Measurements from ENCODE around the gene MYL6B. TPM values are rescaled to one million over a fixed set of nuclear protein-coding genes. Genes with fewer than 3 reads are reported as not detected.

Gene MYL6B
- polyA plus RNA-seq, 2 of the 4 experiments (the other 2 are of a cell fraction), result 67.0 to 83.9 TPM

DNA sequence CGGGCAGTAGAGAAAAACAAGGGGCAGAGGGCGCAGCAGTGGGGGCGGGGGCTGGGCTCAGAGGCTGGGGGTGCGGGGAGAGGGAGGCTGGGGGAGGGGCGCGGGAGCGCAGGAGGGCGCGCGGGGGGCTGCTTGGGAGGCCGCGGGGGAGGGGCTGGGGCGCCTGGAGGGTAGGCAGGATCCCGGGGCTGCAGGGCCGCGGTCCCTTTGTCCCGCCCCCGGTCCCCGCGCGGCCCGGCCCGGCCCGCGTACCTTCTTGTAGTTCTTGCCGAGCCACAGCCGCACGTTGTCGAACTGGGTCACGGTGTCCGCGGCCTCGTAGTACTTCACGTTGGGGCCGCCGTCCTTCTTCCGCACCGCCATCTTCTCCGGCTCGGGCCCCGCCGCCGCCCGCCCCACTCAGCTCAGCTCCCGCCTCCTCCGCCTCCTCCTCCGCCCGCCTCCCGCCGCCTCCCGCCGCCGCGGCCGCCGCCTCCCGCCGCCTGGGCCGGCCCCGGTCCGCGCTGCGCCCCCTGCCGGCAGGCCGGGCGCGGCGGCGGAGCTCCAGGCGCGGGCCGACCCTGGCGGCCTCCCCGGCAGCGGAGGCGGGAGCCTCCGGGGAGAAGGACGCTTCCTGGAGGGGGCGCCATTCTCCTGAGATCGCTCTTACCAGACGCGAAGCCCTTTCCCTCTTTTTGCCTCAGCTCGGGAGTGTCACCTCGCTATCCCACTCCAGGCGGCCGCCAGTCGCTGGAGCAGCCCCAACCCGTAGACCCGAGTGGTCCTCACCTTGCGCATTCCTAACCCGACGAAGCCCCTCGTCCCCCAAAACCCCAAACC is 36.9 kb downstream of the MYL6B start, which contains the start of gene SMARCC2:
SMARCC2 (minus strand) TSS at position 385 of the 819 bp plus-strand sequence; CDS start at position 363, 22 bp downstream.
- ATAC-seq (peak; percentile 83 to 91), FAIRE-seq (no peak), DNase-seq (ENCODE audit: low read depth in 1 of 2, low spot score in 1 of 2) (peak; percentile 91 to 92)
- peak within 1 kb of the TSS; percentile 99 for H3K4me2 ChIP-seq
- peaks cover 13% of the 10 kb centered on the region for H3K4me1 ChIP-seq
- H3K9me3 ChIP-seq, result no peaks in the 10 kb centered on the region
- ChIA-PET CTCF (interaction anchor here (0.6 to 6.8 kb wide), 68 partner anchors 9 to 1327 kb away, joined by 3 to 204 read pairs (median 6); partner anchors contain the start of genes ANKRD52, CNPY2, COQ10A and CS), POLR2A (interaction anchor here (0.6 to 1.7 kb wide), 13 partner anchors 14 to 275 kb away, joined by 3 to 36 read pairs (median 5); partner anchors contain the start of genes ANKRD52, CNPY2, ESYT1 and MYL6)
- 2% methylated on average over 44 of the region's 93 CpGs for WGBS (ENCODE audit: missing lambda C conversion rate)
- H3K27ac ChIP-seq, result peak within 1 kb of the TSS; percentile 93 to 99
- H3K4me3 ChIP-seq, result peak within 1 kb of the TSS; percentile 81
- TF ChIP-seq FOXS1 (CRISPR knock-in tag; IDR thresholded peaks at IDR 0.05), result no peak
- TF ChIP-seq HMGXB4 (CRISPR knock-in tag; IDR thresholded peaks at IDR 0.05; ENCODE audit: borderline replicate concordance), result no peak
- no peak for TF ChIP-seq HOXA7 (CRISPR knock-in tag; IDR thresholded peaks at IDR 0.05)
- peak; percentile 98 for TF ChIP-seq ZFP36 (IDR thresholded peaks at IDR 0.05; ENCODE audit: borderline replicate concordance, partially characterized antibody)
- no peak for TF ChIP-seq TFCP2L1 (CRISPR knock-in tag; IDR thresholded peaks at IDR 0.05)
- TF ChIP-seq ZNF302 (CRISPR knock-in tag; IDR thresholded peaks at IDR 0.05), result no peak
- TF ChIP-seq KDM5A (IDR thresholded peaks at IDR 0.05), result no peak; the same call in 1 of the 2 replicates
- TF ChIP-seq ELK1 (IDR thresholded peaks at IDR 0.05; ENCODE audit: low read depth, low read length), result no peak
- no peak for TF ChIP-seq BHLHE40 (IDR thresholded peaks at IDR 0.05; ENCODE audit: low read depth, low read length)
- TF ChIP-seq MAX (IDR thresholded peaks at IDR 0.05), result peak; percentile 49; the same call in 1 of the 2 replicates
- TF ChIP-seq CBX8 (IDR thresholded peaks at IDR 0.05), result no peak
- TF ChIP-seq, protein P1, sequence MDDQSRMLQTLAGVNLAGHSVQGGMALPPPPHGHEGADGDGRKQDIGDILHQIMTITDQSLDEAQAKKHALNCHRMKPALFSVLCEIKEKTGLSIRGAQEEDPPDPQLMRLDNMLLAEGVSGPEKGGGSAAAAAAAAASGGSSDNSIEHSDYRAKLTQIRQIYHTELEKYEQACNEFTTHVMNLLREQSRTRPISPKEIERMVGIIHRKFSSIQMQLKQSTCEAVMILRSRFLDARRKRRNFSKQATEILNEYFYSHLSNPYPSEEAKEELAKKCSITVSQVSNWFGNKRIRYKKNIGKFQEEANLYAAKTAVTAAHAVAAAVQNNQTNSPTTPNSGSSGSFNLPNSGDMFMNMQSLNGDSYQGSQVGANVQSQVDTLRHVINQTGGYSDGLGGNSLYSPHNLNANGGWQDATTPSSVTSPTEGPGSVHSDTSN (IDR thresholded peaks at IDR 0.05), result peak; percentile 29; the same call in 1 of the 2 replicates
- TF ChIP-seq ZSCAN20 (CRISPR knock-in tag; IDR thresholded peaks at IDR 0.05), result no peak
- TF ChIP-seq RAD21 (conservative IDR thresholded peaks at IDR 0.05 in 1 of 2, IDR thresholded peaks at IDR 0.05 in 1 of 2), result peak; percentile 39 to 41; a peak in 3 of 5 replicates
- TF ChIP-seq, protein P2, sequence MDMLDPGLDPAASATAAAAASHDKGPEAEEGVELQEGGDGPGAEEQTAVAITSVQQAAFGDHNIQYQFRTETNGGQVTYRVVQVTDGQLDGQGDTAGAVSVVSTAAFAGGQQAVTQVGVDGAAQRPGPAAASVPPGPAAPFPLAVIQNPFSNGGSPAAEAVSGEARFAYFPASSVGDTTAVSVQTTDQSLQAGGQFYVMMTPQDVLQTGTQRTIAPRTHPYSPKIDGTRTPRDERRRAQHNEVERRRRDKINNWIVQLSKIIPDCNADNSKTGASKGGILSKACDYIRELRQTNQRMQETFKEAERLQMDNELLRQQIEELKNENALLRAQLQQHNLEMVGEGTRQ (IDR thresholded peaks at IDR 0.05), result no peak
- TF ChIP-seq SREBF2 (IDR thresholded peaks at IDR 0.05), result no peak
- TF ChIP-seq NPAS2 (CRISPR knock-in tag; IDR thresholded peaks at IDR 0.05; ENCODE audit: borderline replicate concordance), result no peak
- TF ChIP-seq HDAC2 (IDR thresholded peaks at IDR 0.05), result no peak
- TF ChIP-seq NFE2L2 (conservative IDR thresholded peaks at IDR 0.05; ENCODE audit: low read length), result no peak
- TF ChIP-seq EP300 (IDR thresholded peaks at IDR 0.05), result no peak
- no peak for TF ChIP-seq ZC3H11A (IDR thresholded peaks at IDR 0.05)
- no peak for TF ChIP-seq RARB (CRISPR knock-in tag; IDR thresholded peaks at IDR 0.05)
- no peak for TF ChIP-seq CEBPB (IDR thresholded peaks at IDR 0.05)
- peak; percentile 63 for TF ChIP-seq POLR2A (IDR thresholded peaks at IDR 0.05; ENCODE audit: low read length)
- TF ChIP-seq NR3C1 (IDR thresholded peaks at IDR 0.05), result no peak
- TF ChIP-seq RNF2 (IDR thresholded peaks at IDR 0.05; ENCODE audit: borderline replicate concordance, low read depth), result no peak
- no peak for TF ChIP-seq ESRRA (IDR thresholded peaks at IDR 0.05; ENCODE audit: borderline replicate concordance, low read length)
- TF ChIP-seq HOXB5 (CRISPR knock-in tag; IDR thresholded peaks at IDR 0.05), result no peak
- no peak for TF ChIP-seq GATA3 (IDR thresholded peaks at IDR 0.05; ENCODE audit: borderline replicate concordance)
- TF ChIP-seq POLR2AphosphoS2 (conservative IDR thresholded peaks at IDR 0.05; ENCODE audit: low read length), result no peak
- 0 out of 2 replicates have a peak, but pooled peaks have one; percentile 50 for TF ChIP-seq E2F6 (IDR thresholded peaks at IDR 0.05; ENCODE audit: borderline replicate concordance, low read depth)
- TF ChIP-seq, protein P3, sequence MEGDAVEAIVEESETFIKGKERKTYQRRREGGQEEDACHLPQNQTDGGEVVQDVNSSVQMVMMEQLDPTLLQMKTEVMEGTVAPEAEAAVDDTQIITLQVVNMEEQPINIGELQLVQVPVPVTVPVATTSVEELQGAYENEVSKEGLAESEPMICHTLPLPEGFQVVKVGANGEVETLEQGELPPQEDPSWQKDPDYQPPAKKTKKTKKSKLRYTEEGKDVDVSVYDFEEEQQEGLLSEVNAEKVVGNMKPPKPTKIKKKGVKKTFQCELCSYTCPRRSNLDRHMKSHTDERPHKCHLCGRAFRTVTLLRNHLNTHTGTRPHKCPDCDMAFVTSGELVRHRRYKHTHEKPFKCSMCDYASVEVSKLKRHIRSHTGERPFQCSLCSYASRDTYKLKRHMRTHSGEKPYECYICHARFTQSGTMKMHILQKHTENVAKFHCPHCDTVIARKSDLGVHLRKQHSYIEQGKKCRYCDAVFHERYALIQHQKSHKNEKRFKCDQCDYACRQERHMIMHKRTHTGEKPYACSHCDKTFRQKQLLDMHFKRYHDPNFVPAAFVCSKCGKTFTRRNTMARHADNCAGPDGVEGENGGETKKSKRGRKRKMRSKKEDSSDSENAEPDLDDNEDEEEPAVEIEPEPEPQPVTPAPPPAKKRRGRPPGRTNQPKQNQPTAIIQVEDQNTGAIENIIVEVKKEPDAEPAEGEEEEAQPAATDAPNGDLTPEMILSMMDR (IDR thresholded peaks at IDR 0.05), result peak; percentile 99
- TF ChIP-seq MAFK (IDR thresholded peaks at IDR 0.05; ENCODE audit: partially characterized antibody), result no peak
- TF ChIP-seq JUN (IDR thresholded peaks at IDR 0.05), result peak; percentile 35 to 72; a peak in 4 of 5 replicates
